GM19043 (cell line): Measurements from ENCODE around the gene FHIT.

Source experiments
- ATAC-seq: cut with Tn5 transposase; IDR thresholded peaks from one replicate; pipeline ENCODE4 v1.9.1; 2021; ENCODE audit warnings: low read depth; ENCODE audit not compliant: unreplicated experiment

Gene FHIT

GRCh38 chr3:61177450-61177849 is 73.8 kb downstream of the FHIT start:
- no peak for ATAC-seq

GRCh38 chr3:61173676-61174075 is 77.6 kb downstream of the FHIT start:
- no peak for ATAC-seq

DNA sequence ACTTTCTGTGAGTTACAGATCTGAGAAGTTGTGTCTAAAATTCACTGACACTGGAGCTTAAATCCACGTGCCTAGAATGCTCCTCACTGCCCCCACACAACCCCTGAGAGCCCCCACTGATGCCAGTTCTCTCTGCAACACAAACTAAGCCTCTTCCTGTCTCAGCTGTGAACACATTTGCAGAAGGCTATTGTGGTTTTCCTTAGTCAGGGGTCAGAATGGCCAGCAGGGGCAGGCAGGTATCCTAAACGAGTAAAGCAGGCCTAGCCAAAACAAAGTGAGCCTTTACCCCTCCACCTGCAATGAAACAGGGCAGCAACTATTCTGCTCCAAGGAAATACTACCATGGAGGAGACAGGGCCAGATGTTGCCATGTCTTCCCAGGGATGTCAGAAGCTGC is 78.6 kb downstream of the FHIT start:
- ATAC-seq: no peak

DNA sequence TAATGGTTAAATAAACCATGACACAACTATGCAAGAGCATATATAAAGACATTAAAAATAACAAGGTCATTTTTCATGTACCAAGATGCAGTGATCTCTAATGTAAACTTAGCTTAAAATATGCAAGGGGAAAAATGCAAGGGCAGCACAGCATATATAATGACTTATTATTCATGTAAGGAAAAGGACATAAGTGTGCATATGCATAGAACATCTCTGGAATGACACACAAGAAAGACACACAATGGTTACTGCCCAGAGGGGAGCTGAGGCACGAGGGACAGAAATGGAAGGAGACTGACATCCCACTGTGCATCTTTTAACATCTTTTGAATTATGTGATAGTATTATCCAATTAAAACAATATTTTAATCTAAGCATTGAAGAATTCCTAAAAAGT is 79.0 kb downstream of the FHIT start:
- no peak for ATAC-seq

DNA sequence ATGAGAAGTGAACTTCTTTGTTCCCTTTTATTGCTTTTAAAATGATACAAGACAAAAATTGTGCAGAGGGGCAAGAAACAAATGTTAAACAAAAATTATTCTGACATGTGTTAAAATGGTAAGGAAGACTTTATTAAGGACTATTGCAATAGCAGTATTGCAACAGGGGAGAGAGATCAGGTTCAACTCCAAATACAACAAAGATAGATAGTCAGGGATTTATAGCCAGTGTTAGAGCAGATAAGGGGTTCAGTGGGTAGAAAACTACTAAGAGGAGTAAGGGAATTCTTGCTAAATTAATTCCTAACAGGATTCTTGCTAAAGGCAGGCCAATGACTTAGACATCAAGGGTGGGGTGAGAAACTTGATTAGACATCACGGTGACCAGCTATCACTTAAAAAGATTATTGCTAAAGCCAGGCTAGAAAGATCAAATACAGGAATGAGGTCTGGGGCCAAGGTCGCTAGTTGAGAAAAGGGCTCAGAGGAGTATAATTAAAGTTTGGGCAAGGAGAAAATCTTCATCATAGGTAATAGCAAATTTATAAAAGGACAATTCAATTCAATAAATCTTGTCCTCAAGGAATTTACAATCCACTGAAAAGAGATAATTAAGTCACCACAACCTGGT is 81.5 kb downstream of the FHIT start:
- no peak for ATAC-seq

DNA sequence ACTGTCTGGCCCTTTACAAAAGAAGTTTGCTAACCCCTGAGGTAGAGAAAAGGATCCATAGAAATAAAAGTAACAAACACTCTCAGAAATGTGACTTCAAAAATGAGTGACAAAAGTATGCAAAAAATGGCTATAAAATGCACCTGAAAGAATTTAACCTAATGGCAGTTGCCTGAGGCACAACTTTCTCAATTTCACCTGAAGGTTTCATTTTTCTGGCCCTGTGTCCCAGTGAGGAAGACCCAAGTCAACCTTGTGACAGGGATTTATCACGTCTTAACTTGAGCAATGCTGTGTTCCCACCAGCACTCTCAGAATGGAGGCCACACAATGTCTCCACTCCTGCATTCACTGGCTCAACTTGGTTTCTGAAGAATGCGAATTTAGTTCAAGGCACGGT is 83.0 kb downstream of the FHIT start:
- ATAC-seq: no peak

- no peak for ATAC-seq
Observed at GRCh38 chr3:61162965-61163364, 88.3 kb downstream of the FHIT start.

DNA sequence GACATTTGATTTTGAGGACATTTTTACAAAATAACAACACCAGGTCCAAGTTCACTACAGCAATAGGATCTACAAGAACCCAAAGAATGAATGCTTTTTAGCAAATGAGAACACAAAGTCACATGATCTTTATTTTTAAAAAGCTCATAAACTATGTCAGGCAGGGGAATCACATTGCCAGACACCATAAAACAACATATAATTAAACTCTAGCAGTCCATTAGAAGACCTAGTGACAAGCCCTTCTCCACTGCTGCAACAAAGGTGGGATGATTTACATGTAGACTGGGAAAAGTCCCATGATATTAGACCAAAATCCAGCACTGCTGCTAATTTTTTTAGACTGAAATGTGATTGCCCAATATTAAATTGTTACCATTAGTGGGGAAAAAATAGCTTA is 92.6 kb downstream of the FHIT start:
- ATAC-seq: no peak

DNA sequence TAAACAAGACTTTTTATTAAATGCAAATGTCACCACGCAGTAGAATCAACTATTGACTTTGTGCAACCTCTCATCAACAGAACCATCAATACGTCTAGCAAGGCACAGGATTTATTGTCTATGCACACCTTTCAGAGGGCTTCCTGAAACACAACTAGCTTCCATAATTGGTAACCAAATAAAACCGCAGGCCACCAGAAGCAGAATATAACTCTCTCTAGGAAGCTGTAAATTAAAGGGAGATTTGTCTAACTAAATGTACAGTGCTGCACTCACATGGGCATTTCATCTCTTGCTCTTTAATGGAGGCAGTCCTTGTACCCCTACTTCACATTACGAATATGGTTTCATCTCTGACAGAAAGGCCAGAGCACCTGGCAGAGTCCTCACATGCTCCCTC is 93.0 kb downstream of the FHIT start:
- peak; percentile 48 for ATAC-seq

DNA sequence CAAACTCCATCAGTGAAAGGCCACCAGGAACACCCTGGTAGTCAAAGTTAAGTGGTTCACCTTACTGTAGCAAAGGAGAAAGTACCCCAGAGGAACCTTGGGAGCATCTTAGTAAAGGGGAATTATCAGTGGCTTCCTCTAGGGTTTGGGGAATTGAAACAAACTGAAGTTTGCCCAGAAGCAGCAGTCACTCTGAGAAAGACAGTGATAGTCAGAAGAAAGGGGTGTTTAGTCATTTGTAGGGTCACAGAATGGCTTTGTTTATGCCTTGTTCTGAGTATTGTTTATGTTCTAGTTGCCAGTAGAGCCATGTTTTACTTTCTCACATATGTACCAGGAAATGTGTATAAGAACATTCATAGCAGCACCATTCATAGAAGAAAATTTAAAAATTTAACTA is 93.8 kb downstream of the FHIT start:
- ATAC-seq: peak; percentile 73

DNA sequence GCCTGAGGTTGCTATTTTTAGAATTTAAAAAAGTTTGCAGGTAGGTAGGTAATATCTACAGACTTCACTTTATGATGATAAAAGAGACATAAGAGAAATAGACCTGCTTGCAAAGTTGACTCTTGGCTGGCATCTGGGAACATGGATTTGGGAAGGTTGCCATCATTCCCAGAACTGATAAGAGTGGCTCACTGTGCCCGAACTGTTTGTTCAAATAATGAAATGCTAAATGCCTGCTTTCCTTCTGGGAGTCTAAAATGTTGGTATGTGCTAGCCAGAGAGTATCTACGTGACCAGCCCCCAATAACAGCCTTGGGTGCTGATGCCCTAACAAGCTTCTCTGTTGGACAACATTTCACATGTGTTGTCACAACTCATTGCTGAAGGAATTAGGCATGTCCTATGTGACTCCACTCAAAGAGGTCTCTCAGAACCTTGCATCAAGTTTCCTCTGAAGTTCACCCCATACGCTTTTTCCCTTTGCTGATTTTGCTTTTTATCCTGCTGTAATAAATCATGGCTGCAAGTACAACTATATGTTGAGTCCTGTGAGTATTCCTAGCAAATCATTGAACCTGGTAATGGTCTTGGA is 95.5 kb downstream of the FHIT start:
- ATAC-seq: no peak

DNA sequence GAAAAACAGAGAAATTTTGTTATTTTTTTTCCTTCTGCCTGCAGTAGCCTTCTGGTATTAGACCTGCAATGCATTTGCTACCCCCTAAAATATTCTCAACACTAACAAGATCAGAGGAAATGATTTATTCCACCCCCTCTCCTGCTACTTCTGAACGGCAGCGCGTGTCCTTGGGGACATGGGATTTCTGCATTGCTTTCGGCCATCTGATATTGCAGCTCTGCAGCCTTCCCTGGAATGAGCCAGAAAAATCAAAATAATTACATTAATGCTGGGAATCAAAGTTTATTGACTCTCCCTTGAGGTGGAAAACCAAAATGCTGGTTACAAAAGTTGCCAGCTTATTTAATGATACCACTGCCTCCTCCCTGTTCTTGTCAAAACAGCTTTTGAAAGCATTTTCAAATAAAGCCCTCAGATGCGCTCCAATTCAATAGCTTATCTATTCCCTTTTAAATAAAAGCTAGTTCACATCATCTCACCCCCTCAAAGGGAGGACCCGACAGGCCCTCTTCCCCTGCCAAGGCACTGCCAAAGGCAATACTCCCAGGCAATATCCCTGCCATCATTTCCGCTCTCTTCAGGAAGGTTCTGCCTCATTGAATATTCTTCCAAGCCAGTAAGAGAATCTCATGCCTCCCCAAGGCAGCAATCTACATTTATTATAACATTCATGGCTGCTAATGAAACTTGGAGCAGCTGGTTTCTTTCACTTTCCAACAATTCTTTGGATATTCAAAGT is 96.6 kb downstream of the FHIT start:
- no peak for ATAC-seq

- ATAC-seq: no peak
Observed at GRCh38 chr3:61152071-61152470, 99.2 kb downstream of the FHIT start.

- no peak for ATAC-seq
Observed at GRCh38 chr3:61149236-61149635, 102.0 kb downstream of the FHIT start.

DNA sequence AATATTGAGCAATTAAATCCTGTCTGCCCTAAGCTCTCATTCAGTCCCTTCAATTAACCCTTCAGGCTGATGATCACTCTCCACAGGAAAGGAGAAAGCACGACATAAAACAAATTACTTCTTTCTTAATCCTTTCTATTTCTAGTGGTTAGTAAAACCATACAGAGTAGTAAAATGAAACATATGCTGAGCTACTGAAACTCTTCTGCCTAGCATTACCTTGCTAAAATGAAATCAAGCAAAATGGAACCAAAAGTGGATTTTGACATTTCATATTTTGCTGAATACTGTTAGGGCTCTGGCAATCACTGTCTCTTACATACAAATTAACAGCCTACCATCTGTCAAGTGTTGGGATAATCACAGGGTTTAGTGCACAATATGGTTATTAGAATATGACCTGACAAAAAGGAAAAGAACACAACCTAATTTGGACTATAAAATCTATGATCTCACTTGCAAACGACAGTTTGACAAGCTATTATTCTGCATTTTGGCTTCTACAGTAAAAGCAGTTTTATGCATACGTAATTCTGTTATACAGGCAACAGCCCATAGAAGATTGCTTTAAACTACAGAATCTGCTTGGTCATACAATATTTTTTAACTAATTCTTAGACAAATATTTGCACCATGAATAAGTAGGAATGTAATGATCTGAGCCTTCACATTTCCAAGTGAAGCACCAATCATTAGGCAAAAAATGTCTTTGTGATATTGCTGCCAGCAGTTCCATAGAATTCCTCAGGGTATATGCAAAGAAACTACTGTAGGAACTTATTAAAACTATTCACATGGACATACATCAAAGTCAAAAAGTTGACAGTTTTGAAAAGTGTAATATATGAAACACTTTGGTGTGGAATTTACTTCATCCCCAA is 105.0 kb downstream of the FHIT start:
- no peak for ATAC-seq

DNA sequence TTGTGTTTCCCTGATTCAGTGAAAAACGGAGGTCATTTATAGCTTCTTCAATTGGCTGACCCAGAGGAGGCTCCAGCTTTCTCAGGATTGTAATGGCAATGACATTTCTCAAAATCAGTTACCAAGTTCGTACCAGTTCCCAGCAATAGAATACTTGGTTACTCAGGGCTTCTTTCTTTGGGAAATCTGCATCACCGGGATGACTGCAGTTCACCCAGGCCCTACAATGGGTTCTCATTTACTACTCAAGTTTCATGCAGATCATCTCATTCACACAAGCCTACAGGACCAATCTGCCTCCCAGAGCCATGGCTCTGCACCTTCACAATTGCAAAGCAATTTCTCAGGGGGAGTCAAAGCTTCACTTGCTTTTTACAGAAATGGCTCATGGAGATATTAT is 109.6 kb downstream of the FHIT start:
- no peak for ATAC-seq

- ATAC-seq: no peak
Observed at GRCh38 chr3:61141227-61141626, 110.0 kb downstream of the FHIT start.

GRCh38 chr3:61139686-61140085 is 111.6 kb downstream of the FHIT start:
- ATAC-seq: no peak

DNA sequence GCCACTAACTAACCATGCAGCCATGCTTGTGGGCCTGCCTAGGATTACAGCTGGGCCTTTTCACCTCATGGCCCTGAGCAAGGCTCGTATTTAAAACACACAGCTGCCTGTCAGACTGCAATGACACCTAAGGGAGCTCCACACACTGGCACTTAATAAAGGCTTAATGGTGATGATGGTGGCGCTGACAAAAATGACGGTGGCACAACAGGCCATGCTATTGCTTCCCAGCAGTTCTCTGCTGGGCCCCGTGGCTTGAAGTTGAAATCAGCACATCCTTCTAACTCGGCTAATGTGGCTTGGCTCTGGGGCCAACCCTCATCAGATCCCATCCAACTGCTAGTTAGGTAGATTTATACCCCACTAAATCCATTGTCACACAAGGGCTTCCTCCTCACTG is 112.9 kb downstream of the FHIT start:
- no peak for ATAC-seq

DNA sequence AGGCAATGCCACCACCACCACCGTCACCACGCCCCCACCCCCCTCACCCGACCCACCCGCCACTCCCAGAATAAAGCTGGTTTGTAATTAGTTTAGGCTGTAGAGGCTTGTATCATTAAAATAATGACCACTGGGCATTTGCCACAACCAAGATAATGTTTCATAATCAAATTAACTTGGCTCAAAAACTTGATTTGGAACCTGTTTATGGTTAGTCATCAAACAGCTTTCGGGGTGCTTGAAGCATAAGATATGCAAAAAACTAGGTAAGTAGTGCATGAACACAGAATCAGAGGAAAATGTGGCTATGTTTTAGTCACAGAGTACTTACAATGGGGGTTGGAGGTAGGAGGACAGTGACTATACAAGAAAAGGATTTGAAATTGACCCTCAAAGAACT is 115.1 kb downstream of the FHIT start:
- ATAC-seq: no peak

- ATAC-seq: no peak
Observed at GRCh38 chr3:61134532-61134931, 116.7 kb downstream of the FHIT start.
